Sigmoid colon (tissue), 7 donors: ENCODE results near the gene CDH24. TPM values are rescaled to one million over a fixed set of nuclear protein-coding genes. Genes with fewer than 3 reads are reported as not detected.

Experiments used
- DNase-seq: peaks from one replicate; pipeline ENCODE4 v3.0.0-alpha.2; 2019
- H3K27ac ChIP-seq, 4 donors: fragments of 200-600 bp; sonication (generic); one replicate each; pipeline ENCODE4 v1.5.1; 2016 to 2019; ENCODE audit warnings: mild to moderate bottlenecking in 1 of 4
- H3K27me3 ChIP-seq, 3 donors: fragments of 200-600 bp; sonication (generic); one replicate each; pipeline ENCODE4 v1.5.1; 2019; ENCODE audit warnings: mild to moderate bottlenecking in 1 of 3
- H3K36me3 ChIP-seq, 4 donors: fragments of 200-600 bp; sonication (generic); one replicate each; pipeline ENCODE4 v1.5.1; 2016 to 2019
- H3K4me1 ChIP-seq, 4 donors: fragments of 200-600 bp; sonication (generic); one replicate each; pipeline ENCODE4 v1.5.1; 2017 to 2019
- H3K4me3 ChIP-seq, 4 donors: fragments of 200-600 bp; sonication (generic); one replicate each; pipeline ENCODE4 v1.5.1; 2017 to 2019; ENCODE audit warnings: mild to moderate bottlenecking in 2 of 4, moderate library complexity in 1 of 4
- H3K9me3 ChIP-seq, 4 donors: fragments of 200-600 bp in 3 of 4; sonication (generic) in 3 of 4; one replicate each; pipeline versions ENCODE4 v1.5.1 to v1.6.1; 2013 to 2019
- CTCF ChIP-seq, 4 experiments: fragments of 450-650 bp in 3 of 4; fragments of 200-600 bp in 1 of 4; IDR thresholded peaks; one replicate each; pipeline ENCODE4 v1.5.1; 2016 to 2019; ENCODE audit warnings: antibody characterized with exemption in 4 of 4, mild to moderate bottlenecking in 3 of 4, moderate library complexity in 2 of 4
- EP300 ChIP-seq, 4 donors: sonication (generic); formaldehyde crosslinking; IDR thresholded peaks; one replicate each; pipeline ENCODE4 v1.6.1; 2017; ENCODE audit warnings: antibody characterized with exemption in 4 of 4
- POLR2A ChIP-seq, 2 donors: fragments of 450-650 bp; IDR thresholded peaks; one replicate each; pipeline ENCODE4 v1.6.1; 2016; ENCODE audit warnings: antibody characterized with exemption in 2 of 2, mild to moderate bottlenecking in 2 of 2, moderate library complexity in 2 of 2
- POLR2AphosphoS5 ChIP-seq, 4 donors: sonication (generic); formaldehyde crosslinking; IDR thresholded peaks; one replicate each; pipeline ENCODE4 v1.6.1; 2017; ENCODE audit warnings: antibody characterized with exemption in 4 of 4
- WGBS, 2 donors: extraction: QIAGEN DNeasy Blood & Tissue Kit; methylation state at CpG; one replicate each; pipeline ENCODE4 v1.1.7; 2013; 5-methylcytosine and 5-hydroxymethylcytosine counted together
- intact Hi-C: fragments of 100-400 bp; cut with DNase I; formaldehyde crosslinking; loops from one replicate; pipeline ENCODE4 v1.15.1; 2023
- polyA plus RNA-seq, 3 donors: library from polyadenylated mRNA; stranded (reverse); fragments of 200-250 nt; gene quantifications; one replicate each; pipeline ENCODE4 v1.2.3, GENCODE V29; 2013
- total RNA-seq, 4 donors: library from RNA; depleted of rRNA; stranded (reverse); fragments of >200 nt; gene quantifications; one replicate each; pipeline ENCODE4 v1.1.0, GENCODE V29; 2016
- donor health status: healthy with polysubstance abuse.
- donor health status: Bipolar disorder and iron deficiency.
- donor health status: healthy.

The CDH24 gene
- total and polyA plus RNA-seq, 7 donors = 0.46 to 7.5 (median 2.1) TPM

DNA sequence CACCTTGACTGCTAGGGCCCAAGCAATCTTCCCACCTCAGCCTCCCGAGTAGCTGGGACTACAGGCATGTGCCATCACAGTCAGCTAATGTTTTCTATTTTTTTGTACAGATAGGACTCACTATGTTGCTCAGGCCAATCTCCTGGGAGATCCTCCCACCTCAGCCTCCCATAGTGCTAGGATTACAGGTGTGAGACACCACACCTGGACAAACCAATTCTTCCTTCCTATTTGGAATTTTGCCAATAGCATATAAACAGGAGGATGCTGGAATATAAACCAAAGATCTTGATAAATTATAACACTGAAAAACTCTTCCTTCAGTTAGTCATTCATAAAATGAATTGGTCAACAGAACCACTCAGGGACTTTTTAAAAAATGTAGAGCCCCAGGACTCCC lies 29.2 kb upstream of the CDH24 start:
- no peak overlapping the region for H3K4me3 ChIP-seq
- TF ChIP-seq EP300 (IDR thresholded peaks at IDR 0.05) = no peak
- no peak for TF ChIP-seq POLR2AphosphoS5 (IDR thresholded peaks at IDR 0.05)
- no peaks in the 10 kb centered on the region for H3K27me3 ChIP-seq
- H3K9me3 ChIP-seq = no peaks in the 10 kb centered on the region
- intact Hi-C loops = no loop called here
- DNase-seq = no peak
- H3K27ac ChIP-seq = no peak overlapping the region
- H3K36me3 ChIP-seq = peaks cover 17 to 100% (median 66%) of the 10 kb centered on the region in 4 donors
- peaks cover 0 to 7% (median 2%) of the 10 kb centered on the region in 4 donors for H3K4me1 ChIP-seq
- WGBS, 2 donors = 87 to 88% methylated on average over 1 of the region's 1 CpG

GRCh38 chr14:23085458-23085857 lies 28.1 kb upstream of the CDH24 start:
- intact Hi-C loops = no loop called here
- 79 to 82% methylated on average over 3 of the region's 3 CpGs for WGBS, 2 donors
- Histone ChIP-seq H3K4me3 (no peak overlapping the region), H3K27me3 (no peaks in the 10 kb centered on the region), H3K27ac (no peak overlapping the region), H3K9me3 (no peaks in the 10 kb centered on the region), H3K4me1 (peaks cover 0 to 7% (median 2%) of the 10 kb centered on the region in 4 donors), H3K36me3 (peaks cover 21 to 100% (median 74%) of the 10 kb centered on the region in 4 donors)
- no peak for TF ChIP-seq CTCF (IDR thresholded peaks at IDR 0.05)
- TF ChIP-seq POLR2AphosphoS5 (IDR thresholded peaks at IDR 0.05) = no peak
- no peak for TF ChIP-seq POLR2A (IDR thresholded peaks at IDR 0.05)
- DNase-seq = no peak

- WGBS, 2 donors = 76 to 81% methylated on average over 1 of the region's 1 CpG
- H3K4me3 ChIP-seq = no peak overlapping the region
- H3K9me3 ChIP-seq = no peaks in the 10 kb centered on the region
- H3K36me3 ChIP-seq = peaks cover 47 to 100% (median 78%) of the 10 kb centered on the region in 4 donors
- H3K4me1 ChIP-seq = peaks cover 0 to 19% (median 4%) of the 10 kb centered on the region in 4 donors
- DNase-seq = no peak
- peak overlapping the region in 1 of 4 donors; percentile 67 for H3K27ac ChIP-seq
- H3K27me3 ChIP-seq = no peaks in the 10 kb centered on the region
- intact Hi-C loops = no loop called here
- TF ChIP-seq POLR2AphosphoS5 (IDR thresholded peaks at IDR 0.05) = no peak
- no peak for TF ChIP-seq EP300 (IDR thresholded peaks at IDR 0.05)
- TF ChIP-seq CTCF (IDR thresholded peaks at IDR 0.05) = no peak
- TF ChIP-seq POLR2A (IDR thresholded peaks at IDR 0.05) = no peak
These were observed 23.2 kb upstream of the CDH24 start for GRCh38 chr14:23080474-23080873.

GRCh38 chr14:23079716-23080115 lies 22.4 kb upstream of the CDH24 start:
- TF ChIP-seq CTCF (IDR thresholded peaks at IDR 0.05) (no peak), EP300 (IDR thresholded peaks at IDR 0.05) (no peak), POLR2AphosphoS5 (IDR thresholded peaks at IDR 0.05) (no peak), POLR2A (IDR thresholded peaks at IDR 0.05) (no peak)
- DNase-seq = no peak
- WGBS, 2 donors = 81 to 93% methylated on average over 2 of the region's 2 CpGs
- H3K27ac ChIP-seq = peak overlapping the region in 2 of 4 donors; percentile 58 to 67
- no peaks in the 10 kb centered on the region for H3K27me3 ChIP-seq
- intact Hi-C loops = no loop called here
- no peaks in the 10 kb centered on the region for H3K9me3 ChIP-seq
- peaks cover 0 to 19% (median 4%) of the 10 kb centered on the region in 4 donors for H3K4me1 ChIP-seq
- H3K4me3 ChIP-seq = no peak overlapping the region
- H3K36me3 ChIP-seq = peaks cover 47 to 100% (median 77%) of the 10 kb centered on the region in 4 donors

DNA sequence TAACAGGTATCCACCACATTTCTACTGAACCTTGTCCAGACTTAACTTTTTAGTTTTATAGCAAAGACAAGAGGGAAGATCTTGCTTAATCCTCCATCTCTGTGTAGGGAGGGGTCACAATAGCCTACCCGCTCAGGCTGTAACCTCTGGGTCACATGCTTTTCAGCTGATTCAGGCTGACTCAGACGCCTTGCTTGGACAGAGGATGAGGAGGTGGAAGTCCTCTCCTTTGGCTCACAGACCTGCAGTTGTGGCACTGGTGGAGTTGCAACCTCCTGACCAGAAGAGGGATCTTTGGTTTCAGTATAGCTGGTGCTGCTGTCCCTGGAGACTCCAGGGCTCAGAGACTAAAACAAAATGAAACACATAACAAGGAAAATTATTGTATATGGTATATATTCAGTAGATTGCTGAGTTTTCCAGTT lies 21.4 kb upstream of the CDH24 start:
- Histone ChIP-seq H3K27me3 (no peaks in the 10 kb centered on the region), H3K27ac (peak overlapping the region; percentile 34 to 67 (median 57)), H3K36me3 (peaks cover 47 to 100% (median 71%) of the 10 kb centered on the region in 4 donors), H3K9me3 (no peaks in the 10 kb centered on the region), H3K4me3 (no peak overlapping the region), H3K4me1 (peaks cover 0 to 19% (median 4%) of the 10 kb centered on the region in 4 donors)
- 43 to 48% methylated on average over 2 of the region's 2 CpGs for WGBS, 2 donors
- intact Hi-C loops = no loop called here
- peak; percentile 92 for DNase-seq
- TF ChIP-seq POLR2AphosphoS5 (IDR thresholded peaks at IDR 0.05) (peak in 2 of 4 donors; percentile 14 to 65), EP300 (IDR thresholded peaks at IDR 0.05) (no peak)

DNA sequence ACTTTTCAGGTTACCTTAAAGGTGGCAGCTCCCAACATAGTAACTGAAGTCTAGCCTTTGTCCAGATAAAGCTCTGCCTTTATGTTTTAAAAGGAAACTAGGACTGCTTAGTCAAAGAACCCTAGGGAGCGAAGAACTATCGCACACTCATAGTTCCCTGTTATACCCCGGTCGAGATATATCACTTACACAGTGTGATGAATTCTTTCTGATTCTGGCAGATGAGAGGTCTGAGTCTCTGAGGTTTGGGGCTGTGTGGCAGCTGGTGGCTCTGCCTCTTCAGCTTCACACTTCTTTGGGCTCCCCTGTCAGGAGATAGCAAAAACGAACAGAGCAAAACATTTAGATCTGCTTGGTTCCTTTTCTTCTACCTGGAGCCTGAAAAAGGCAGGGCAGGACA lies 20.6 kb upstream of the CDH24 start:
- WGBS, 2 donors = 90% methylated on average over 5 of the region's 5 CpGs
- Histone ChIP-seq H3K36me3 (peaks cover 47 to 100% (median 70%) of the 10 kb centered on the region in 4 donors), H3K4me3 (no peak overlapping the region), H3K27ac (peak overlapping the region; percentile 34 to 67 (median 57)), H3K9me3 (no peaks in the 10 kb centered on the region), H3K4me1 (peaks cover 0 to 19% (median 5%) of the 10 kb centered on the region in 4 donors), H3K27me3 (no peaks in the 10 kb centered on the region)
- DNase-seq = no peak
- intact Hi-C loops = no loop called here
- TF ChIP-seq CTCF (IDR thresholded peaks at IDR 0.05) (no peak), EP300 (IDR thresholded peaks at IDR 0.05) (no peak), POLR2AphosphoS5 (IDR thresholded peaks at IDR 0.05) (no peak), POLR2A (IDR thresholded peaks at IDR 0.05) (no peak)
